ENCODE results near the gene CISTR.

CISTR gene

GRCh38 chr12:53714004-53714403 lies 37.8 kb downstream of the CISTR start:
- DNase-seq (ENCODE audit: low read depth) = no peak
- TF ChIP-seq, protein P1, sequence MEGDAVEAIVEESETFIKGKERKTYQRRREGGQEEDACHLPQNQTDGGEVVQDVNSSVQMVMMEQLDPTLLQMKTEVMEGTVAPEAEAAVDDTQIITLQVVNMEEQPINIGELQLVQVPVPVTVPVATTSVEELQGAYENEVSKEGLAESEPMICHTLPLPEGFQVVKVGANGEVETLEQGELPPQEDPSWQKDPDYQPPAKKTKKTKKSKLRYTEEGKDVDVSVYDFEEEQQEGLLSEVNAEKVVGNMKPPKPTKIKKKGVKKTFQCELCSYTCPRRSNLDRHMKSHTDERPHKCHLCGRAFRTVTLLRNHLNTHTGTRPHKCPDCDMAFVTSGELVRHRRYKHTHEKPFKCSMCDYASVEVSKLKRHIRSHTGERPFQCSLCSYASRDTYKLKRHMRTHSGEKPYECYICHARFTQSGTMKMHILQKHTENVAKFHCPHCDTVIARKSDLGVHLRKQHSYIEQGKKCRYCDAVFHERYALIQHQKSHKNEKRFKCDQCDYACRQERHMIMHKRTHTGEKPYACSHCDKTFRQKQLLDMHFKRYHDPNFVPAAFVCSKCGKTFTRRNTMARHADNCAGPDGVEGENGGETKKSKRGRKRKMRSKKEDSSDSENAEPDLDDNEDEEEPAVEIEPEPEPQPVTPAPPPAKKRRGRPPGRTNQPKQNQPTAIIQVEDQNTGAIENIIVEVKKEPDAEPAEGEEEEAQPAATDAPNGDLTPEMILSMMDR (IDR thresholded peaks at IDR 0.05; ENCODE audit: low read length, missing control alignments) = no peak

GRCh38 chr12:53713516-53713915 lies 38.3 kb downstream of the CISTR start:
- H3K4me3 ChIP-seq (replicated peaks; ENCODE audit: low read depth, low read length) = no peak overlapping the region
- DNase-seq (ENCODE audit: low read depth) = no peak
- TF ChIP-seq, protein P1 (IDR thresholded peaks at IDR 0.05; ENCODE audit: low read length, missing control alignments) = no peak

More at GRCh38 chr12:53714004-53714403, 37.8 kb downstream of the CISTR start:
- H3K4me3 ChIP-seq (replicated peaks; ENCODE audit: low read depth, low read length) = no peak overlapping the region

DNA sequence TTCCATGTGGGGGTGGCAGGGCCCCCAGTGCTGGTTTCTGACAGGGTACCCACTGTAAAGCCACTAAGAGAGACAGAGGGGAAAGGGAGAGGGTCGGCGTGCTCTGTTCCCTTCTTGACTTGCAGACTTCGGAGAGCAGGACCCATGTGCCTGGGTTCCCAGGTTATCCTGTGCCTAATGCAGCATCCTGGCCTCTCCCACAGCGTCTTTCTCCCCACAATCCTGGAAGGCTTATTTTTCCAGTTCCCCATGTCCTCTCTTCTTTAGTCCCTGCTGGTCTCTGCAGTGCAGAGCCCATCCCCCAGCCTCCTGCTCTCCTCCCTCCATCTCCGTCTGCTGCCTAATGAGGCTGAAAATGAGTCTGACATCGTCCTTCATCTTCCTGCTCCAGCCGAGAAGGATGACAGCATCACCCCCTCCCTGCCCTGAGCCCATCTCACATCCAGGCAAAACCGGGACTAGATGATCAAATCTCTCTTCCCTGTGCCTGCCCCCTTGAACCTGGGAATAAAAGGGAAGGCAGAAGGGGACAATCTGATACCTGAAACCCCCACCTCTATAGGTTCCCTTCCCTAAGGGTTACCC lies 39.6 kb downstream of the CISTR start:
- TF ChIP-seq, protein P1 (IDR thresholded peaks at IDR 0.05; ENCODE audit: low read length, missing control alignments) = no peak

DNA sequence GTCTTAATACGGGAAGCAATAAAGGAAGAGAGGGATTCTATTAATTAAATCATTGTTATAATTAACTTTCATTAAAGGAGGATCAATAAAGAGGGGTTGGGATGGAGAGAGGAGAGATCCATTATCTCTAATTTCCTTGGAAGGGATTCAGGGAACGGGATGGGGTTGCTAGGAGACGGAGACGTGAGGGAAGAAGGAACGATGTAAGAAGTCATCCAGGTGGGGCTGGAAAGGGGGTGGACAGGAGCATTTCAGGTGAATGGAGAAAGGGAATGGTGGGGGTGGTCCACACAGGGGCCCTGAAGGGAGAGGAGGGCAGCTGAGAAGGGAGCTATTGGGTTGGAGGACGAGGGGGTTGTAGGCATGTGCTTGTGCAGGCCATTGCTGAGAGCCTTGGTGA lies 41.7 kb downstream of the CISTR start:
- no peak overlapping the region for H3K4me3 ChIP-seq (replicated peaks; ENCODE audit: low read depth, low read length)

More for the DNA sequence above, 39.6 kb downstream of the CISTR start:
- H3K4me3 ChIP-seq (replicated peaks; ENCODE audit: low read depth, low read length) = no peak overlapping the region
- no peak for DNase-seq (ENCODE audit: low read depth)

GRCh38 chr12:53709671-53710070 lies 42.1 kb downstream of the CISTR start:
- TF ChIP-seq, protein P1 (IDR thresholded peaks at IDR 0.05; ENCODE audit: low read length, missing control alignments) = no peak
- no peak overlapping the region for H3K4me3 ChIP-seq (replicated peaks; ENCODE audit: low read depth, low read length)

More for the DNA sequence above, 41.7 kb downstream of the CISTR start:
- TF ChIP-seq, protein P1 (IDR thresholded peaks at IDR 0.05; ENCODE audit: low read length, missing control alignments) = no peak
- no peak for DNase-seq (ENCODE audit: low read depth)

GRCh38 chr12:53706080-53706479 lies 45.7 kb downstream of the CISTR start:
- H3K4me3 ChIP-seq (replicated peaks; ENCODE audit: low read depth, low read length) = no peak overlapping the region
- TF ChIP-seq, protein P1 (IDR thresholded peaks at IDR 0.05; ENCODE audit: low read length, missing control alignments) = no peak
- no peak for DNase-seq (ENCODE audit: low read depth)

More at GRCh38 chr12:53709671-53710070, 42.1 kb downstream of the CISTR start:
- DNase-seq (ENCODE audit: low read depth) = no peak

GRCh38 chr12:53703756-53704155 lies 48.0 kb downstream of the CISTR start:
- no peak for DNase-seq (ENCODE audit: low read depth)
- H3K4me3 ChIP-seq (replicated peaks; ENCODE audit: low read depth, low read length) = no peak overlapping the region
- TF ChIP-seq, protein P1 (IDR thresholded peaks at IDR 0.05; ENCODE audit: low read length, missing control alignments) = no peak
